ENCODE results near the gene VPS37B. TPM values are rescaled to one million over a fixed set of nuclear protein-coding genes. Genes with fewer than 3 reads are reported as not detected.

The VPS37B gene
- total and polyA plus RNA-seq, 2 donors (not counting 3 experiments of a cell fraction or from before 2014, with no cell fraction given), result 39.5 to 45.9 TPM

DNA sequence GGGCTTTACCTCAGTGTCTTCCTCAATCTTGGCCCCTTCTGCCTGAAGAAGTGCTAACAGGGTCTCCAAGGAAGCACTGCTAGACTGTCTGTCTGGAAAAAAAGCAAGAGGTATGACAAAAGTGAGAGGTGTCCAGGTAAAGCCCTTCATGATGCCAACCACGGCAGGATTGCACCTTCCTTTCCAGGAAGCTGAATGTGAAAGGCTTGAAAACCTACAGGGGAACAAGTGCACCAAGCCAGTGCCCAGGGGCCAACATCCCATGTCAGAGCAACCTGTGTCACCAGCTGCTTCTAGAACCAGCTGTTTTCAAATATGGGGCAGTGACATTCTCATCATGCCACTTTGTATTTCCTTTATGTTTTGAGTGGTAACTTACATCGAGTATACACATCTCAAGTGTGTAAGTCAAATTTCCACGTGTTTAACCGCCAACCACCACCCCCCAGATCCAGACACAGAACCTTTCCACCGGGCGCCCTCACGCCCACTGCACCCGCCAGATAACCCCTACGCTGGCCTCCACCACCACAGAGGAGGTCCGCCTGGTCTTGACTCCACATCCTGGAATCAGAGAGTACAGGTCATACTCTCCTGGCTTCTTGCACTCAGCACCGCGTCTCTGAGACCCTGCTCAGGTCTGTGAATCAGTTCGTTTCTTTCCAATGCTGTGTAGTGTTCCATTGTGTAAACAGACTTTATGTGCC is 27.3 kb downstream of the VPS37B start:
- H2AFZ ChIP-seq (ENCODE audit: low read depth, low read length), result no peak overlapping the region
- intact Hi-C loops (cut with micrococcal nuclease) (loop anchor here (5.0 kb wide), 1 partner anchor 369 kb away; no protein-coding TSS in a partner anchor), dilution Hi-C loops (cut with MboI; ENCODE audit: extremely low pct_ligation_motif_present, low sequenced_read_pairs) (no loop called here)
- TF ChIP-seq GATA2 (IDR thresholded peaks at IDR 0.05; ENCODE audit: insufficient read depth, insufficient read length, low read depth, low read length), result no peak
- no peak for TF ChIP-seq JUN (IDR thresholded peaks at IDR 0.05; ENCODE audit: borderline replicate concordance, insufficient read depth, insufficient read length, low read depth)
- TF ChIP-seq MYC (IDR thresholded peaks at IDR 0.05; ENCODE audit: low read depth, low read length), result no peak
- TF ChIP-seq, protein P1, sequence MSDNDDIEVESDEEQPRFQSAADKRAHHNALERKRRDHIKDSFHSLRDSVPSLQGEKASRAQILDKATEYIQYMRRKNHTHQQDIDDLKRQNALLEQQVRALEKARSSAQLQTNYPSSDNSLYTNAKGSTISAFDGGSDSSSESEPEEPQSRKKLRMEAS (IDR thresholded peaks at IDR 0.05; ENCODE audit: insufficient read depth, insufficient read length), result no peak
- TF ChIP-seq FOS (IDR thresholded peaks at IDR 0.05; ENCODE audit: borderline replicate concordance, insufficient read depth, low read length), result no peak
- no peak overlapping the region for H3K4me3 ChIP-seq (replicated peaks in 1 of 3; ENCODE audit: insufficient read depth in 1 of 3, low read depth in 1 of 3, low read length in 3 of 3)
- no peak overlapping the region for H3K9ac ChIP-seq (replicated peaks; ENCODE audit: extremely low read depth, insufficient read depth, low read length)
- H3K4me2 ChIP-seq (ENCODE audit: insufficient read depth, low read length), result no peak overlapping the region
- peaks cover 18 to 22% of the 10 kb centered on the region in 2 experiments for H3K36me3 ChIP-seq (ENCODE audit: control insufficient read depth in 2 of 2, extremely low read depth in 1 of 2, insufficient read depth in 2 of 2, low read length in 2 of 2)
- H3K27me3 ChIP-seq (ENCODE audit: control insufficient read depth in 2 of 2, insufficient read depth in 2 of 2, low read length in 2 of 2), result no peaks in the 10 kb centered on the region
- peaks cover 37% of the 10 kb centered on the region for H3K79me2 ChIP-seq (ENCODE audit: control insufficient read depth, insufficient read depth, low read length)
- no peak overlapping the region for H3K27ac ChIP-seq (ENCODE audit: insufficient read depth, low read depth, low read length)
- peaks cover 32% of the 10 kb centered on the region for H3K4me1 ChIP-seq (ENCODE audit: control insufficient read depth, extremely low read depth, insufficient read depth, low read length)
- H3K9me1 ChIP-seq (replicated peaks; ENCODE audit: control insufficient read depth, extremely low read depth, insufficient read depth, low read length), result no peaks in the 10 kb centered on the region
- no peak for FAIRE-seq
- ChIA-PET CTCF (interaction anchor here (1.0 to 2.3 kb wide), 6 partner anchors 10 to 83 kb away, joined by 4 to 16 read pairs (median 6); no protein-coding TSS in a partner anchor), POLR2A (no interaction called here)
- H3K9me3 ChIP-seq (replicated peaks; ENCODE audit: control insufficient read depth, insufficient read depth, low read length), result no peaks in the 10 kb centered on the region
- no peaks in the 10 kb centered on the region for H4K20me1 ChIP-seq (replicated peaks; ENCODE audit: control insufficient read depth, extremely low read depth, insufficient read depth, low read length)
- no peak for DNase-seq (ENCODE audit: low read depth, low spot score)
- no TSS peak for BruUV-seq (replicated peaks)
